HG03575 (cell line): Measurements from ENCODE around the gene TMBIM6.

Source experiments
- ATAC-seq: cut with Tn5 transposase; IDR thresholded peaks from one replicate; pipeline ENCODE4 v1.9.1; 2021; ENCODE audit not compliant: unreplicated experiment, insufficient number of reproducible peaks, low FRiP score; ENCODE audit errors: extremely low read depth

Gene TMBIM6

GRCh38 chr12:49808686-49809380 lies 67.5 kb downstream of the TMBIM6 start:
- ATAC-seq = no peak

GRCh38 chr12:49809381-49809905 lies 68.1 kb downstream of the TMBIM6 start:
- no peak for ATAC-seq

- no peak for ATAC-seq
These were observed 68.6 kb downstream of the TMBIM6 start for GRCh38 chr12:49809906-49810389.

- no peak for ATAC-seq
These were observed 69.8 kb downstream of the TMBIM6 start for GRCh38 chr12:49811136-49811535.

- ATAC-seq = no peak
These were observed 70.6 kb downstream of the TMBIM6 start for GRCh38 chr12:49811961-49812401.

- ATAC-seq = no peak
These were observed 71.8 kb downstream of the TMBIM6 start for GRCh38 chr12:49813131-49813530.
